RCC 7860 (cell line): Measurements from ENCODE around the gene MYRIP.

Experiments
- DNase-seq: peaks from one replicate; pipeline ENCODE4 v3.0.0-alpha.2; 2015; ENCODE audit warnings: low spot score
- FAIRE-seq: peaks from 2 replicates; lab custom pipeline; 2012; peaks lifted over from hg19 to GRCh38; lab: Jason Lieb, UNC

Gene MYRIP

DNA sequence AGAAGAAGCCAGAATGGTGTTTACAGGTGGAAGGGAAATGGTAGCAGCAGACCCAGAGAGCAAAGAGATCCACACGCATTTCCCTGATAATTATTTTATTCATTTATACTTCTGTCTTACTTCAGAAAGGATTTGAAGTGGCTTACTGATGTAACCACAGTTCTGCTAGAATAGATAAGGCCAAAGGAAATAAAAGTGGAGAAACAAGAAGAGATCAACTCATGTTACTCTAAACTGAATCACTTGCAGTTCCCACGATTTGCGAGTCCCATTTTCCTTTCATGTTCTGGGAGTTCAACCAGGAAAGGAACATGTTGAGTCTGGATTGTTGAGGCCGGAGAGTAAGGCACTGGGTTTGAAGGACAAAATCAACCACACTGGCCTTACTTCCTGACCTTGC is 151.8 kb downstream of the MYRIP start:
- no peak for DNase-seq
- FAIRE-seq = no peak

DNA sequence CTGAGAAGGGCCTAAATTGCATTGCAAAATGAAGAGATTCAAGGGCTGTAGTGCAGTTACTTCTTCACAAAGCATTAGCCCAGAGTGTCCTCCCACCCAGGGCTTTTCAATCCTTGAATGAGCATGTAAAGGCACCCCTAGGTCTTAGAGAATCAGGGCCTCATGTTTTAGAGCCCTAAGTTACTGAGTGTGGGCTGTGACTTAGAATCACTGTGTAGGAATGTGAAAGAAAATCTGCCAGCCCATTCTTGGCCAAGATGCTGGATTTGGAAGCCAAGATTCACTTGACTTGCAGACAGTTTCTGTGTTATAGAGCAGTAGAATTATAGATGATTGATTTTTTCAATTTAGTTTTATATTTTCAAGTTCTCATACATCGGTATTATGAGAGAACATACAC is 153.2 kb downstream of the MYRIP start:
- DNase-seq (no peak), FAIRE-seq (no peak)

GRCh38 chr3:39965461-39965860 is 156.1 kb downstream of the MYRIP start:
- DNase-seq (no peak), FAIRE-seq (no peak)

GRCh38 chr3:39965997-39966396 is 156.6 kb downstream of the MYRIP start:
- no peak for DNase-seq
- no peak for FAIRE-seq

- no peak for DNase-seq
- no peak for FAIRE-seq
Observed at GRCh38 chr3:39970982-39971381, 161.6 kb downstream of the MYRIP start.

DNA sequence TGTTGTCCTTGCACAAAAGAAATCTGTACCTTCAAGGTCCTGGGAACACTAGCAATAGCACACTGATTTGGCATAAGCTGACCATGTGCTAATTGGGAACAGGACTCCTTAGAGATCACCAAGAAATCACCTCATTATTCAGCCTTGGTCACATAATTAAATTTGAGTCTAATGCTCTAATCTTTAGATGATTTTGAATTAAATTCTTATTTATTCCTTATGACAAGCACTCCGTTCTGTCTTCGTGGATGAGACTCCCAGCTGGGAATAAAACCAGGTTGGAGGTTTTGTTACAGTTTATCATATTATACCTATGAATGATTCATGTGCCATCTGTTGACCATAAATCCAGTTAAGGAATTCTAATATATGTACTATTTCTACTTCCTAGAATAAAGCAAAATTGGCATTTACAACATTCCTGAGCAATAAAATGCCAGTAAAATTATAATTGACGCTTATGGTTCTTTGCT is 162.2 kb downstream of the MYRIP start:
- no peak for FAIRE-seq
- DNase-seq = no peak

GRCh38 chr3:39972508-39972907 is 163.1 kb downstream of the MYRIP start:
- FAIRE-seq = no peak
- no peak for DNase-seq

- no peak for FAIRE-seq
Observed at GRCh38 chr3:39977058-39977794, 167.8 kb downstream of the MYRIP start.

DNA sequence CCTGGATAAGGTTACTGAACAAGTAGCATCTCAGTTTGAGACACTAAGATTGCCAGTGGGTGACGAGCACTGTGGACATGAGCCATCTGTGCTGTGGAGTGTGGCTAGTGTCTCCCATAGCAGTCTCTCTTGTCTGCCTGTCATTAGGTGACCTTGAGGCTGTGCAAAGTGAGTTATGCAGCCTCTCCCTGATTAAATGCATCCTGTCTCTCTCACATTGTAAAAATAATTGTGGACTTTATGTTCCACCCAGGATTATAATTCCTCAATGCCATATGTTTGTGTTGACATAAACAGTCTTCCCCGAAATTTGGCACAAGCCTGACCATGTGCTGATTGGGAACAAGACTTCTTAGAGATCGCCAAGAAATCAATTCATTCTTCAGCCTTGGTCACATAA is 168.9 kb downstream of the MYRIP start:
- no peak for FAIRE-seq
- DNase-seq = no peak

More at GRCh38 chr3:39977058-39977794, 167.8 kb downstream of the MYRIP start:
- no peak for DNase-seq

GRCh38 chr3:39980058-39980457 is 170.6 kb downstream of the MYRIP start:
- DNase-seq = no peak
- FAIRE-seq = no peak

DNA sequence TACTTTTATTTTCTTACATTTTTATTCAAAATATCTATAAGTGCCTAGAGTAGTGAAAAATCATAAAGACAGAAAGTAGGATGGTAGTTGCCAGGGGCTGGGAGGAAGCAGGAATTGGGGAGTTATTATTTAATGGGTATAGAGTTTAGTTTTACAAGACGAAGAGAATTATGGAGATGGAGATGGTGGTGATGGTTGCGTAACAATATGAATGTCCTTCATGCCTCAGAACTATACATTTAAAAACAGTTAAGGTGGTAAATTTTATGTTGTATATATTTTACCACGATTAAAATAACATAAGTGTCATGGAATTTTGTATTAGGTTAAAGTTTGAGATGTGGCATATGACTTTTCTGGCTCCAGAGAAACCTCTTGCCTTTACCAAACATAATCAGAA is 171.4 kb downstream of the MYRIP start:
- no peak for FAIRE-seq

GRCh38 chr3:39981547-39982184 is 172.3 kb downstream of the MYRIP start:
- no peak for FAIRE-seq

More for the DNA sequence above, 171.4 kb downstream of the MYRIP start:
- DNase-seq = no peak

GRCh38 chr3:39982665-39983357 is 173.4 kb downstream of the MYRIP start:
- no peak for DNase-seq
- no peak for FAIRE-seq

More at GRCh38 chr3:39981547-39982184, 172.3 kb downstream of the MYRIP start:
- no peak for DNase-seq

DNA sequence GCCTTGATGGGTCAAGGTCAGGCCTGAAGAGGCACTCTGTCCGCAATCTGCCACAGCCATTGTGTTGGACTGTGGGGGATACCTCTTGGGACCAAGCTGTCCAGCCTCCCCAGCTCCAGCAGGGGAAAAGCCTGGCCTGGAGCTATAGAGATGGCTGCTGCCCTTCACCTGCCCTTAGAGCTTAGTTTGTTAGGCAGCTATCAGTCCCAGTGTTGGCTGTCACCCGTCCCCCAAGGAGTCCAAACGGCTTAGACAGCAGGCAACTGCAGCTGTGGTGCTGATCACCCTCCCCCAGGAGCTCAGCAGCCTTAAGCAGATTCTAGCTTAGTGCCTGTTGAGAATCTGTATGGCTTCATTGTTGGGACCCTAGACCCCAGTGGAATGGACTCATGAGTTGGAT is 180.3 kb downstream of the MYRIP start:
- FAIRE-seq = no peak

GRCh38 chr3:39990532-39990931 is 181.1 kb downstream of the MYRIP start:
- DNase-seq (peak; percentile 17), FAIRE-seq (no peak)

More for the DNA sequence above, 180.3 kb downstream of the MYRIP start:
- no peak for DNase-seq

DNA sequence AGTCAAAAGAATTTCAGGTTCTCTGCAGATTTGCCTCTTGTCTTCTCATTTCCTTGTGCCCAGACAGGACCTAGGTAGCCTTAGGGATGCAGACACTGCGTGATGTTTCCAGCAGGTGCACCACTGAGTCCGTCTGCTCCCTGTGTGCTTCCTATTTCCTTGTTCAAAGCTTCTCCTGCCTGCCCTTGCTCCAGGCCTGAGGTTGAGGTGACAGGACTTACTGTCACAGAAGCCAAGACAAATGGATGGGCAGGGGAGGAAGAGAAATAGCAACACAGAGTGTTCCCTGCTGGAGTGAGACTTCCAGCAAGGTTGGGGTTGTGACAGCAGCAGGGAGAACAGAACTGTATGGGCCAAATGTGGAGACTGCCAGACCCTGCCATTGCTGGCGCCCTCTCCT is 199.4 kb downstream of the MYRIP start:
- FAIRE-seq = no peak

DNA sequence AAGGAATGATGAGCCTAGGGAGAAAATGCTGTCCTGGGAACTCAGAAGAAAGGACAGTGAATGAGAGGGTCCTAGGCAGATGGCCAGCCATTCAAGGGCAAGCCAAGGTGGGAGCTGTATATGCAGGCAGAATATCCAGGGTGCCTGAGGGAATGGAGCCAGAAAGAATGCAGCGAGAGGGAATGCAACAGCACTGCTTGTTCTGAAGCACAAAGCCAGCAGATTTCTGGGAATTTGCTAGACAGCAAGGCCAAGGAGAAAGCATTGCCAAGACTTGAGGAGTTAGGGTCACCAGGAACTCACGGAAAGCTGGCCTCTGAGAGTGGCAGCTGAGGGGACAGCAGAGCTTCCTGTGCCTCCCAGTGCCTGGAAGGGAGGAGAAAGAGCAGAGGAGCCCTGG is 200.6 kb downstream of the MYRIP start:
- DNase-seq (no peak), FAIRE-seq (no peak)

More for the DNA sequence above, 199.4 kb downstream of the MYRIP start:
- no peak for DNase-seq

DNA sequence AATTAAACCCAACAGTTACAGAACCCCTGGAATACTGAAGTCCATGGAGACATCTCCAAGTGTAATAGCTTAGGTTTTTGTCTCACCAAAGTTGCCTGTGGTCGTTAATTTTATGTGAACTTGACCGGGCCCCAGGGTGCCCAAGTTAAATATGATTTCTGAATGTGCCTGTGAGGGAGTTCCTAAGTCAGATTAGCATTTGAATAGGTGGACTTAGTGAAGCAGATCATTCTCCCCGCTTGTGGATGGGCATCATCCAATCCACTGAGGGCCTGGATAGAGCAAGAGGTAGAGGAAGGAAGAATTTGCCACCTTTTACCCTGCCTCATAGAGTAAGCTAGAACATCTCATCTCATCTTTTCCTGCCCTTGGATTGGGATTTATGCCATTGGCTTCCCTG is 203.0 kb downstream of the MYRIP start:
- FAIRE-seq = no peak
- no peak for DNase-seq

- FAIRE-seq (no peak), DNase-seq (no peak)
Observed at GRCh38 chr3:40016391-40016790, 207.0 kb downstream of the MYRIP start.

DNA sequence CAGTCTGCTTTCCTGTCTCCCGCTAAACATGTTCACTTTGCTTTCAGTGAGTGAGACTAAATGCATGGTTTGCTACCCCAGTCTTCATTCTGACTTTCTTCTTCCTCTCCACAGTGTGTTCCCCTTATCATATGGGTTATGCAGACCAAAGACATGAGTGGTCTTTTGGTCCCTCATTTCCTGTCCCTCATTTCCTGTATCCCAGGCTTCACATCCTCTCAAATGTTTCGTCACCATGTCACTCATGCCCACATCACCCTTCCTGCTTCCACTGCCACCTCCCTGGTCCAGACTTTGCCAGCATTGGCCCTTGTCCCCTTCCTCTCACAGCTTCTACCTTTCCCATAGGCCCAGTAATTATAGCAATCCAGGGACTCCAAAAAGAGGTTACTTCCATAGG is 209.0 kb downstream of the MYRIP start:
- FAIRE-seq (no peak), DNase-seq (no peak)

DNA sequence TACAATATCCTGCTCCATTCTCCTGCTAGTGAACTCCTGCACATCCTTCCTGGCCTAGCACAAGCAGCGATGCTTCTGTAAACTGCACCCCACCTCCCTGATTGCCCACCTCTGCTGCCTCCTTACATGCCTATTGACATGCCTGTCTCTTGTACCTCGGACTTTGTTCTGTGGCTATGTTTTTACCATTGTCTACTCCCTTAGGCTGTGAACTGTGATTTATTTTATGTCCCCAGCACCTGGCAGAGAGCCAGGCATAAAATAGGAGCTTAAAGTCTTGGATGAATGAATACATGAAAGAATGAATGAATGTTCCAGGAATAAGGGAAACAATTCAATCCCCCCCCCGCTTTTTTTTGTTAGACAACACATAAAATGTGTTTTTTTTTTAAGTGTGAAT is 210.0 kb downstream of the MYRIP start:
- DNase-seq (no peak), FAIRE-seq (no peak)

- FAIRE-seq (no peak), DNase-seq (no peak)
Observed at GRCh38 chr3:40020689-40021088, 211.3 kb downstream of the MYRIP start.
